Lower leg skin (tissue), 3 donors: ENCODE measurements around the gene TMOD3.

ENCODE experiments used
- CTCF ChIP-seq, 3 donors: fragments of 450-650 bp; IDR thresholded peaks; one replicate each; pipeline ENCODE4 v1.5.1; 2016; ENCODE audit warnings: antibody characterized with exemption in 3 of 3, mild to moderate bottlenecking in 3 of 3, moderate library complexity in 2 of 3
- POLR2A ChIP-seq, 2 donors: fragments of 450-650 bp; IDR thresholded peaks; one replicate each; pipeline ENCODE4 v1.6.1; 2016 to 2017; ENCODE audit warnings: antibody characterized with exemption in 2 of 2, mild to moderate bottlenecking in 1 of 2, moderate library complexity in 1 of 2

GRCh38 chr15:51883271-51883837 lies 53.9 kb downstream of the TMOD3 start:
- TF ChIP-seq CTCF (IDR thresholded peaks at IDR 0.05), result no peak
- no peak for TF ChIP-seq POLR2A (IDR thresholded peaks at IDR 0.05)
